OCI-LY1 (cell line): ENCODE data around the gene ANKRD11.

Experiments
- H2AFZ ChIP-seq: fragments of 200-600 bp; sonication (generic), shearing (Covaris generic); 2 replicates; pipeline ENCODE4 v1.6.0; 2014; ENCODE audit warnings: antibody characterized with exemption, mild to moderate bottlenecking, low read length
- H3F3A ChIP-seq: fragments of 200-600 bp; sonication (generic), shearing (Covaris generic); 2 replicates; pipeline ENCODE4 v1.6.0; 2014; ENCODE audit warnings: mild to moderate bottlenecking, antibody characterized with exemption, low read length, moderate library complexity; ENCODE audit not compliant: insufficient read depth
- H3K27ac ChIP-seq: fragments of 200-600 bp; sonication (generic); 2 replicates; pipeline ENCODE4 v1.5.1; 2014; ENCODE audit warnings: low read length, mixed run types, mild to moderate bottlenecking, low read depth; ENCODE audit not compliant: poor library complexity, severe bottlenecking
- H3K27me3 ChIP-seq: fragments of 200-600 bp; sonication (generic); 2 replicates; pipeline ENCODE4 v1.6.0; 2014; ENCODE audit warnings: antibody characterized with exemption, mild to moderate bottlenecking, low read length, moderate library complexity; ENCODE audit not compliant: insufficient read depth
- H3K36me3 ChIP-seq: fragments of 200-600 bp; sonication (generic); 2 replicates; pipeline ENCODE4 v1.6.1; 2014; ENCODE audit warnings: mild to moderate bottlenecking, antibody characterized with exemption, low read length, moderate library complexity, mixed read lengths; ENCODE audit not compliant: insufficient read depth
- H3K4me1 ChIP-seq: fragments of 200-600 bp; sonication (generic); 2 replicates; pipeline ENCODE4 v1.5.1; 2014; ENCODE audit warnings: mild to moderate bottlenecking, low read length, moderate library complexity; ENCODE audit not compliant: insufficient read depth, severe bottlenecking
- H3K4me2 ChIP-seq: fragments of 200-600 bp; sonication (generic), shearing (Covaris generic); 2 replicates; pipeline ENCODE4 v1.6.1; 2014; ENCODE audit warnings: low read length
- H3K4me3 ChIP-seq: fragments of 200-600 bp; sonication (generic); 2 replicates; pipeline ENCODE4 v1.5.1; 2014; ENCODE audit warnings: low read length, low read depth, mild to moderate bottlenecking, mixed read lengths; ENCODE audit not compliant: poor library complexity, severe bottlenecking
- H3K79me2 ChIP-seq: fragments of 200-600 bp; shearing (Covaris generic); 2 replicates; pipeline ENCODE4 v1.6.1; 2016; ENCODE audit warnings: mixed run types, low read length, mixed read lengths; ENCODE audit not compliant: insufficient read depth
- H3K9ac ChIP-seq: fragments of 200-600 bp; sonication (generic), shearing (Covaris generic); 2 replicates; pipeline ENCODE4 v1.6.1; 2014; ENCODE audit warnings: mild to moderate bottlenecking, low read length, mixed read lengths
- H3K9me2 ChIP-seq: fragments of 200-600 bp; sonication (generic), shearing (Covaris generic); 2 replicates; pipeline ENCODE4 v1.6.1; 2014; ENCODE audit warnings: low read depth, mild to moderate bottlenecking, low read length, mixed read lengths
- H3K9me3 ChIP-seq: fragments of 200-600 bp; shearing (Covaris generic); 2 replicates; pipeline ENCODE4 v1.6.1; 2014; ENCODE audit warnings: low read length, mixed read lengths
- H4K20me1 ChIP-seq: fragments of 200-600 bp; sonication (generic), shearing (Covaris generic); 2 replicates; pipeline ENCODE4 v1.6.0; 2016; ENCODE audit warnings: mild to moderate bottlenecking, low read length; ENCODE audit not compliant: insufficient read depth
- EZH2 ChIP-seq: fragments of 200-600 bp; sonication (generic), shearing (Covaris generic); IDR thresholded peaks from 2 replicates; pipeline ENCODE4 v1.8.0; 2017; ENCODE audit warnings: borderline replicate concordance, mixed run types, mild to moderate bottlenecking, antibody characterized with exemption, low read length, moderate library complexity, mixed read lengths
- TF ChIP-seq, protein P1 (sequence below): fragments of 200-600 bp; sonication (generic), shearing (Covaris generic); IDR thresholded peaks from 2 replicates; pipeline ENCODE4 v1.5.1; 2017; ENCODE audit warnings: mild to moderate bottlenecking, antibody characterized with exemption, low read length, moderate library complexity, mixed read lengths

ANKRD11 gene

DNA sequence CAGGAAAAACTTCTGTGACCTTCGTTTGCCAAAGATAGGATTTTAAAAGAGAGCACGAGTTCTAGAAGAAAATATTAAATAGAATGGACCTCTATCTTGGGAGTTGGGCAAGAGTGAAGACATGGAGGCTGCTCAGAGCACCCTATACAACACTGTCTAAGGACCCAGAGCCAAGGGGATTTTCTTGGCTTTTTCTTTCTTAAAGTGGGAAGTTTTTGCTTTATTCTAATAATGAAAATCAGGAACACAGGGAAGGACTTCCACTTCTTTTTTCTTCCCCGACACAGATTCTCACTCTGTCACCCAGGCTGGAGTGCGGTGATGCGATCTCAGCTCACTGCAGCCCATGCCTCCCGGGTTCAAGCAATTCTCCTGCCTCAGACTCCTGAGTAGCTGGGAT, 178.7 kb downstream of the ANKRD11 start:
- Histone ChIP-seq H3F3A (no peaks in the 10 kb centered on the region), H3K9me2 (no peaks in the 10 kb centered on the region), H3K9ac (no peak overlapping the region)

DNA sequence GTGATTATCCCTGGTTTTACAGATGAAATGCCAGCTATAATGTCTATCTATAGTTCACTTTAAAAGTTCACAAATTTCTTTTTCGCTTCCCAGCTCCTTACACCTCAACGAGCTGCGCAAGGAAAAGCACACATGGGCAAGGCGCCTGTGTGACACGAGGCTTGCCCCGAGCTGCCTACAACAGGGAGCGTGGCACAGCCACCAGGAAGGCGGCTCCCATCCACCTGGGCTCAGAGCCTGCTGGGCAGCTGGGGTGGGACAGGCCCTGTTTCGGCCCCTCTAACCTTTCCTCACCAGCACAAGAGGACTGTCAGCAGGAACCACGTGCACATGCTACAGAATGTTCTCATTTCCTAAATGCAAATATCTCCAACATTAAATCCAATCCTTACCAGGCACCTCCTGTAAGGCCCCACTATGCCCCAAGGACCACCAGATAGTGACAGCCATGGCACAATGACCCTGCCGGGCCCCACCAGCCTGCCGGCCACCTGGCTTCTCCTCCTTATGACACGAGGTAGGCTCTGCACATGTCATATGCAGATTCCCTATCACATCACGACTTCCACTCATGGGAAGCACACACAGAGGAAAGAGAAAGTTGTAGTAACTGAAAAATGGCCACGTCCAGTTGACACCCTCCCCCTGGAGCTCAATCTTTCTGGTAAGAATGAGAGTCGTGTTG, 180.8 kb downstream of the ANKRD11 start:
- H3F3A ChIP-seq, result no peaks in the 10 kb centered on the region
- no peaks in the 10 kb centered on the region for H4K20me1 ChIP-seq
- no peak overlapping the region for H3K4me2 ChIP-seq

More for the DNA sequence above, 178.7 kb downstream of the ANKRD11 start:
- no peak for TF ChIP-seq EZH2
- TF ChIP-seq, protein P1, sequence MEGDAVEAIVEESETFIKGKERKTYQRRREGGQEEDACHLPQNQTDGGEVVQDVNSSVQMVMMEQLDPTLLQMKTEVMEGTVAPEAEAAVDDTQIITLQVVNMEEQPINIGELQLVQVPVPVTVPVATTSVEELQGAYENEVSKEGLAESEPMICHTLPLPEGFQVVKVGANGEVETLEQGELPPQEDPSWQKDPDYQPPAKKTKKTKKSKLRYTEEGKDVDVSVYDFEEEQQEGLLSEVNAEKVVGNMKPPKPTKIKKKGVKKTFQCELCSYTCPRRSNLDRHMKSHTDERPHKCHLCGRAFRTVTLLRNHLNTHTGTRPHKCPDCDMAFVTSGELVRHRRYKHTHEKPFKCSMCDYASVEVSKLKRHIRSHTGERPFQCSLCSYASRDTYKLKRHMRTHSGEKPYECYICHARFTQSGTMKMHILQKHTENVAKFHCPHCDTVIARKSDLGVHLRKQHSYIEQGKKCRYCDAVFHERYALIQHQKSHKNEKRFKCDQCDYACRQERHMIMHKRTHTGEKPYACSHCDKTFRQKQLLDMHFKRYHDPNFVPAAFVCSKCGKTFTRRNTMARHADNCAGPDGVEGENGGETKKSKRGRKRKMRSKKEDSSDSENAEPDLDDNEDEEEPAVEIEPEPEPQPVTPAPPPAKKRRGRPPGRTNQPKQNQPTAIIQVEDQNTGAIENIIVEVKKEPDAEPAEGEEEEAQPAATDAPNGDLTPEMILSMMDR, result no peak
- Histone ChIP-seq H3K9me3 (no peaks in the 10 kb centered on the region), H3K79me2 (peaks cover 13% of the 10 kb centered on the region; the same call in 1 of the 2 replicates), H3K27ac (no peak overlapping the region), H3K4me1 (peaks cover 20% of the 10 kb centered on the region), H3K4me2 (no peak overlapping the region), H4K20me1 (no peaks in the 10 kb centered on the region), H3K4me3 (no peak overlapping the region), H2AFZ (no peak overlapping the region), H3K27me3 (no peaks in the 10 kb centered on the region), H3K36me3 (peaks cover 53% of the 10 kb centered on the region)

GRCh38 chr16:89308391-89309333, 181.7 kb downstream of the ANKRD11 start:
- no peaks in the 10 kb centered on the region for H4K20me1 ChIP-seq
- H3K79me2 ChIP-seq, result peaks cover 13% of the 10 kb centered on the region; the same call in 1 of the 2 replicates
- H3K4me3 ChIP-seq, result no peak overlapping the region
- H3K9me3 ChIP-seq, result no peaks in the 10 kb centered on the region
- TF ChIP-seq, protein P1, result peak; percentile 76
- no peak for TF ChIP-seq EZH2
- H3K4me2 ChIP-seq, result no peak overlapping the region
- no peak overlapping the region for H2AFZ ChIP-seq
- H3K4me1 ChIP-seq, result peaks cover 10% of the 10 kb centered on the region
- H3K9ac ChIP-seq, result no peak overlapping the region
- H3K27me3 ChIP-seq, result no peaks in the 10 kb centered on the region
- peaks cover 53% of the 10 kb centered on the region for H3K36me3 ChIP-seq
- H3K27ac ChIP-seq, result no peak overlapping the region
- no peaks in the 10 kb centered on the region for H3F3A ChIP-seq
- H3K9me2 ChIP-seq, result no peaks in the 10 kb centered on the region

More for the DNA sequence above, 180.8 kb downstream of the ANKRD11 start:
- Histone ChIP-seq H3K27me3 (no peaks in the 10 kb centered on the region), H3K27ac (no peak overlapping the region), H3K9ac (no peak overlapping the region), H3K4me3 (no peak overlapping the region), H3K79me2 (peaks cover 13% of the 10 kb centered on the region; the same call in 1 of the 2 replicates), H3K9me3 (no peaks in the 10 kb centered on the region), H3K36me3 (peaks cover 47% of the 10 kb centered on the region), H3K9me2 (no peaks in the 10 kb centered on the region), H3K4me1 (peaks cover 10% of the 10 kb centered on the region), H2AFZ (no peak overlapping the region)
- TF ChIP-seq, protein P1, result no peak
- TF ChIP-seq EZH2, result no peak
